ENCODE results near the gene EYA3.
"Not testable (repeated sequence)": the region's sequence is repeated elsewhere in the genome, so short reads cannot be mapped to it uniquely, and the experiment has no call there.

The EYA3 gene

GRCh38 chr1:28028873-28029654 lies 59.3 kb downstream of the EYA3 start:
- DNase-seq (ENCODE audit: low read depth, low spot score), result no peak

- no peak for DNase-seq (ENCODE audit: low read depth, low spot score)
Observed at GRCh38 chr1:28027660-28028059, 60.8 kb downstream of the EYA3 start.

GRCh38 chr1:28027238-28027637 lies 61.2 kb downstream of the EYA3 start:
- peak; percentile 42 for DNase-seq (ENCODE audit: low read depth, low spot score)

- no peak for DNase-seq (ENCODE audit: low read depth, low spot score)
Observed at GRCh38 chr1:28026329-28026728, 62.1 kb downstream of the EYA3 start.

- no peak for DNase-seq (ENCODE audit: low read depth, low spot score)
Observed at GRCh38 chr1:28021064-28021463, 67.3 kb downstream of the EYA3 start.

GRCh38 chr1:28010969-28011368 lies 77.4 kb downstream of the EYA3 start:
- no peak for DNase-seq (ENCODE audit: low read depth, low spot score)

GRCh38 chr1:28003117-28003516 lies 85.3 kb downstream of the EYA3 start:
- not testable (repeated sequence) for DNase-seq (ENCODE audit: low read depth, low spot score)

- DNase-seq (ENCODE audit: low read depth, low spot score), result no peak
Observed at GRCh38 chr1:28002600-28002999, 85.8 kb downstream of the EYA3 start.

- no peak for DNase-seq (ENCODE audit: low read depth, low spot score)
Observed at GRCh38 chr1:27999055-27999454, 89.4 kb downstream of the EYA3 start.

- DNase-seq (ENCODE audit: low read depth, low spot score), result not testable (repeated sequence)
Observed at GRCh38 chr1:27994526-27994925, 93.9 kb downstream of the EYA3 start.

- DNase-seq (ENCODE audit: low read depth, low spot score), result no peak
Observed at GRCh38 chr1:27994060-27994459, 94.3 kb downstream of the EYA3 start.

GRCh38 chr1:27993241-27993640 lies 95.2 kb downstream of the EYA3 start:
- no peak for DNase-seq (ENCODE audit: low read depth, low spot score)

GRCh38 chr1:27992276-27992675 lies 96.1 kb downstream of the EYA3 start:
- DNase-seq (ENCODE audit: low read depth, low spot score), result no peak

- DNase-seq (ENCODE audit: low read depth, low spot score), result no peak
Observed at GRCh38 chr1:27990920-27991537, 97.4 kb downstream of the EYA3 start.

- peak; percentile 73 for DNase-seq (ENCODE audit: low read depth, low spot score)
Observed at GRCh38 chr1:27981145-27981544, 107.3 kb downstream of the EYA3 start.

- no peak for DNase-seq (ENCODE audit: low read depth, low spot score)
Observed at GRCh38 chr1:27980216-27980845, 108.1 kb downstream of the EYA3 start.

- DNase-seq (ENCODE audit: low read depth, low spot score), result no peak
Observed at GRCh38 chr1:27979859-27980201, 108.6 kb downstream of the EYA3 start.

- peak; percentile 66 for DNase-seq (ENCODE audit: low read depth, low spot score)
Observed at GRCh38 chr1:27979151-27979858, 109.1 kb downstream of the EYA3 start.

- no peak for DNase-seq (ENCODE audit: low read depth, low spot score)
Observed at GRCh38 chr1:27974417-27974781, 114.0 kb downstream of the EYA3 start.

- DNase-seq (ENCODE audit: low read depth, low spot score), result no peak
Observed at GRCh38 chr1:27973771-27974416, 114.5 kb downstream of the EYA3 start.

- no peak for DNase-seq (ENCODE audit: low read depth, low spot score)
Observed at GRCh38 chr1:27972141-27972540, 116.3 kb downstream of the EYA3 start.

- DNase-seq (ENCODE audit: low read depth, low spot score), result peak; percentile 50
Observed at GRCh38 chr1:27971674-27972073, 116.7 kb downstream of the EYA3 start.

Measured in astrocyte of the hippocampus (primary cell).